Pancreas (tissue), 10 donors: Measurements from ENCODE around the gene COPZ2. TPM values are rescaled to one million over a fixed set of nuclear protein-coding genes. Genes with fewer than 3 reads are reported as not detected.
A peak's percentile ranks its signal among the peaks of the same experiment; 100 is the strongest.

Source experiments
- ATAC-seq, 4 donors: fragments of 200-7000 bp; cut with Tn5 transposase; one replicate each; pipeline versions ENCODE4 v1.8.0 to v1.9.1; 2020; ENCODE audit warnings: mild to moderate bottlenecking in 4 of 4, moderate library complexity in 4 of 4
- DNase-seq, 6 donors: peaks; one replicate each; pipeline ENCODE4 v3.0.0-alpha.2; 2020
- FAIRE-seq: peaks from 2 replicates; lab custom pipeline; 2012; peaks lifted over from hg19 to GRCh38; lab: Jason Lieb, UNC
- H3K27ac ChIP-seq, 4 donors: fragments of 200-600 bp; sonication (generic); 1 replicate in 3 of 4; 2 replicates in 1 of 4; pipeline versions ENCODE4 v1.5.0 to v1.8.0; 2020
- H3K27me3 ChIP-seq, 4 donors: fragments of 200-600 bp; one replicate each; pipeline ENCODE4 v1.8.0; 2021
- H3K36me3 ChIP-seq, 3 donors: fragments of 200-600 bp; sonication (generic) in 1 of 3; one replicate each; pipeline versions ENCODE4 v1.5.0 to v1.8.0; 2020 to 2021
- H3K4me1 ChIP-seq, 3 donors: fragments of 200-600 bp; one replicate each; pipeline ENCODE4 v1.8.0; 2021
- H3K4me3 ChIP-seq, 4 donors: fragments of 200-600 bp; sonication (generic) in 2 of 4; one replicate each; pipeline versions ENCODE4 v1.5.0 to v1.8.0; 2020 to 2021
- H3K9me3 ChIP-seq, 4 donors: fragments of 200-600 bp; one replicate each; pipeline ENCODE4 v1.8.0; 2021
- WGBS, 2 donors: extraction: QIAGEN DNeasy Blood & Tissue Kit; methylation state at CpG; one replicate each; pipeline ENCODE4 v1.1.7; 2013; 5-methylcytosine and 5-hydroxymethylcytosine counted together
- intact Hi-C, 3 donors: fragments of 100-400 bp; cut with DNase I; formaldehyde crosslinking; loops; one replicate each; pipeline versions ENCODE4 v1.11.1 to v1.14.2; 2022
- polyA plus RNA-seq, 2 donors: library from polyadenylated mRNA; stranded (reverse); fragments of 200-250 nt; gene quantifications; one replicate each; pipeline ENCODE4 v1.2.3, GENCODE V29; 2013
- total RNA-seq, 6 donors: library from RNA; stranded (reverse); fragmentation: NEBNext Ultra II Directional in 4 of 6; extraction: Animal tissue kit (Norgen Biotek cat#: 25700) in 4 of 6; gene quantifications; one replicate each; pipeline versions ENCODE4 v1.2.1 to v1.2.4, GENCODE V29; 2021 to 2023
- TF ChIP-seq, protein P1 (sequence below), 4 donors: fragments of 200-600 bp; sonication (generic) in 3 of 4; IDR thresholded peaks; one replicate each; pipeline versions ENCODE4 v1.5.0 to v1.8.0; 2021; ENCODE audit warnings: antibody characterized with exemption in 4 of 4
- donor health status: healthy with polysubstance abuse.
- donor health status: DM: no; HTN: no; CAD: no; lungs with moderate emphysema.
- donor health status: DM: no; HTN: no; CAD: no.
- donor health status: control.
- donor health status: control.
- donor health status: Bipolar disorder and iron deficiency.
- donor health status: DM: yes; HTN: yes; CAD: no.
- donor health status: DM: no; HTN: no; CAD: no.
- donor health status: DM: no; HTN: no; CAD: no.
- donor health status: DM: yes; HTN: yes; CAD: no.

Gene COPZ2
- total and polyA plus RNA-seq, 8 donors: 6.3 to 10.8 (median 9.3) TPM

- FAIRE-seq (no peak), DNase-seq (no peak), ATAC-seq (no peak)
- Histone ChIP-seq H3K36me3 (peaks cover 0 to 15% (median 6%) of the 10 kb centered on the region in 3 donors), H3K4me3 (no peak overlapping the region), H3K27ac (peak overlapping the region in 3 of 4 donors; percentile 42 to 95 (median 89)), H3K9me3 (no peaks in the 10 kb centered on the region), H3K27me3 (no peaks in the 10 kb centered on the region), H3K4me1 (peaks cover 38 to 60% (median 43%) of the 10 kb centered on the region in 3 donors)
- TF ChIP-seq, protein P1, sequence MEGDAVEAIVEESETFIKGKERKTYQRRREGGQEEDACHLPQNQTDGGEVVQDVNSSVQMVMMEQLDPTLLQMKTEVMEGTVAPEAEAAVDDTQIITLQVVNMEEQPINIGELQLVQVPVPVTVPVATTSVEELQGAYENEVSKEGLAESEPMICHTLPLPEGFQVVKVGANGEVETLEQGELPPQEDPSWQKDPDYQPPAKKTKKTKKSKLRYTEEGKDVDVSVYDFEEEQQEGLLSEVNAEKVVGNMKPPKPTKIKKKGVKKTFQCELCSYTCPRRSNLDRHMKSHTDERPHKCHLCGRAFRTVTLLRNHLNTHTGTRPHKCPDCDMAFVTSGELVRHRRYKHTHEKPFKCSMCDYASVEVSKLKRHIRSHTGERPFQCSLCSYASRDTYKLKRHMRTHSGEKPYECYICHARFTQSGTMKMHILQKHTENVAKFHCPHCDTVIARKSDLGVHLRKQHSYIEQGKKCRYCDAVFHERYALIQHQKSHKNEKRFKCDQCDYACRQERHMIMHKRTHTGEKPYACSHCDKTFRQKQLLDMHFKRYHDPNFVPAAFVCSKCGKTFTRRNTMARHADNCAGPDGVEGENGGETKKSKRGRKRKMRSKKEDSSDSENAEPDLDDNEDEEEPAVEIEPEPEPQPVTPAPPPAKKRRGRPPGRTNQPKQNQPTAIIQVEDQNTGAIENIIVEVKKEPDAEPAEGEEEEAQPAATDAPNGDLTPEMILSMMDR (IDR thresholded peaks at IDR 0.05): no peak
- 49 to 55% methylated on average over 5 of the region's 5 CpGs for WGBS, 2 donors
- intact Hi-C loops: no loop called here
Observed at GRCh38 chr17:48051706-48052486, 14.3 kb upstream of the COPZ2 start.

DNA sequence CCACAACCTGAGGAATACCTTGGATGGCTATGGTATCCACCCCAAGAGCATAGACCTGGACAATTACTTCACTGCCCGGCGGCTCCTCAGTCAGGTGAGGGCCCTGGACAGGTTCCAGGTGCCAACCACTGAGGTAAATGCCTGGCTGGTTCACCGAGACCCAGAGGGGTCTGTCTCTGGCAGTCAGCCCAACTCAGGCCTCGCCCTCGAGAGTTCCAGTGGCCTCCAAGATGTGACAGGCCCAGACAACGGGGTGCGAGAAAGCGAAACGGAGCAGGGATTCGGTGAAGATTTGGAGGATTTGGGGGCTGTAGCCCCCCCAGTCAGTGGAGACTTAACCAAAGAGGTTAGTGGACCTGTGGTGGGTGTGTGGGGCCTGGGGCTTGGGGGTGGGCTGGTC, 13.7 kb upstream of the COPZ2 start:
- FAIRE-seq: no peak
- 61 to 62% methylated on average over 10 of the region's 10 CpGs for WGBS, 2 donors
- no peaks in the 10 kb centered on the region for H3K9me3 ChIP-seq
- peak overlapping the region in 3 of 4 donors; percentile 7 to 95 (median 89) for H3K27ac ChIP-seq
- no peaks in the 10 kb centered on the region for H3K27me3 ChIP-seq
- no peak overlapping the region for H3K4me3 ChIP-seq
- ATAC-seq: no peak
- peaks cover 44 to 66% (median 48%) of the 10 kb centered on the region in 3 donors for H3K4me1 ChIP-seq
- intact Hi-C loops: no loop called here
- TF ChIP-seq, protein P1 (IDR thresholded peaks at IDR 0.05): no peak
- H3K36me3 ChIP-seq: peaks cover 0 to 9% (median 3%) of the 10 kb centered on the region in 3 donors
- DNase-seq: peak in 1 of 6 donors; percentile 59

GRCh38 chr17:48048384-48049126, 11.0 kb upstream of the COPZ2 start:
- no peaks in the 10 kb centered on the region for H3K27me3 ChIP-seq
- H3K4me3 ChIP-seq: peak overlapping the region; percentile 71 to 93 (median 80)
- H3K36me3 ChIP-seq: peaks cover 0 to 9% (median 0%) of the 10 kb centered on the region in 3 donors
- peak; percentile 52 to 72 (median 68) for ATAC-seq
- no peak for FAIRE-seq
- 0% methylated on average over 40 to 53 of the region's 53 CpGs for WGBS, 2 donors
- intact Hi-C loops: no loop called here
- peak; percentile 76 to 91 (median 84) for DNase-seq
- TF ChIP-seq, protein P1 (IDR thresholded peaks at IDR 0.05): no peak
- peaks cover 49 to 56% (median 50%) of the 10 kb centered on the region in 3 donors for H3K4me1 ChIP-seq
- peak overlapping the region; percentile 89 to 95 (median 90) for H3K27ac ChIP-seq
- no peaks in the 10 kb centered on the region for H3K9me3 ChIP-seq

DNA sequence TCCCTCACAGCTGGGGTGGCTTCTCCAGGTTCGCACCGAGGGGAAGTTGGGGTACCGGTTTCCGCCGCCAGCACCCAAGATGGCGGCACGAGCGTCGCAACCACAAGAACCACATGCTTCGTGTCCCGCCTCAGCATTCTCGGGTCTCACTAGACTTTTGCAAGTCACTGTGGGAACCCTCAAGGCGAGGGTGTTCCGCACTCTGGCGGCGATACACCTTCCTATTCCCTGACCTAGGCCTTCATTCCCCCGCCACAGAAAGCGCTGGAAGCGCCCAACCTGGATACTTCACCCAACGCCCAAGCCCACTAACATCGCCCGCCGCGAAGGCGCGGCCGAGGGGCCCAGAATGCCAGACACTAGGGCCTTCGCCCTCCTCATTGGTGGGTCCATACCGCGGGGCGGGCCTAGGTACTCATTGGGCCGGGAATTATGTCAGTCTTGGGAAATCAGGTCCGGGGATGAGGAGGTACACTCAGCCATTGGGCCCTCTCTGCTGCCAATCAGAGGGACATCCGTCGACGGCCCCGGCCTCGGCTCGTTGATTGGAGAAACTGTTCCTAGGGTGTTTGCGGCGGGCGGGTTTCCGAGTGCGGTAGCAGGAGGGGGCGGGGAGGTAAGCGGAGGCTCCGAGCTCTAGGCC, 10.3 kb upstream of the COPZ2 start, which contains the start of gene NFE2L1:
Gene NFE2L1 (plus strand): TSS at position 619 of the 643 bp plus-strand sequence. CDS start 2,760 bp downstream, outside the sequence.
- peak within 1 kb of the TSS; percentile 89 to 95 (median 90) for H3K27ac ChIP-seq
- no peaks in the 10 kb centered on the region for H3K9me3 ChIP-seq
- peaks cover 42 to 49% (median 43%) of the 10 kb centered on the region in 3 donors for H3K4me1 ChIP-seq
- 1% methylated on average over 47 of the region's 47 CpGs for WGBS, 2 donors
- ATAC-seq (peak; percentile 90 to 94 (median 92)), FAIRE-seq (peak; percentile 67), DNase-seq (peak; percentile 96 to 100 (median 99))
- peaks cover 0 to 9% (median 0%) of the 10 kb centered on the region in 3 donors for H3K36me3 ChIP-seq
- H3K27me3 ChIP-seq: no peaks in the 10 kb centered on the region
- TF ChIP-seq, protein P1 (IDR thresholded peaks at IDR 0.05): no peak
- intact Hi-C loops: no loop called here
- peak within 1 kb of the TSS; percentile 71 to 93 (median 80) for H3K4me3 ChIP-seq
